Neuronal stem cell (in vitro differentiated cells): ENCODE results near the gene EEPD1.
A peak's percentile ranks its signal among the peaks of the same experiment; 100 is the strongest.

Source experiments
- DNase-seq: peaks from one replicate; pipeline ENCODE4 v3.0.0-alpha.2; 2013; ENCODE audit warnings: low spot score
- H2AFZ ChIP-seq: one replicate; pipeline ENCODE4 v1.6.1; 2013; ENCODE audit warnings: mild to moderate bottlenecking, low read length, inconsistent platforms
- H2AK5ac ChIP-seq: 2 replicates; pipeline ENCODE4 v1.6.1; 2013; ENCODE audit warnings: low read depth, mild to moderate bottlenecking, inconsistent platforms, low read length, moderate library complexity, mixed read lengths
- H2BK120ac ChIP-seq: 2 replicates; pipeline ENCODE4 v1.6.1; 2013; ENCODE audit warnings: low read depth, mild to moderate bottlenecking, inconsistent platforms, low read length, moderate library complexity, mixed read lengths
- H2BK12ac ChIP-seq: one replicate; pipeline ENCODE4 v1.6.1; 2013; ENCODE audit warnings: low read length, inconsistent platforms
- H2BK15ac ChIP-seq: 2 replicates; pipeline ENCODE4 v1.6.1; 2013; ENCODE audit warnings: mild to moderate bottlenecking, low read length, inconsistent platforms, mixed read lengths
- H2BK5ac ChIP-seq: one replicate; pipeline ENCODE4 v1.6.1; 2013; ENCODE audit warnings: inconsistent platforms, mild to moderate bottlenecking, low read length, moderate library complexity
- H3K14ac ChIP-seq: one replicate; pipeline ENCODE4 v1.6.1; 2013; ENCODE audit warnings: low read length, inconsistent platforms
- H3K18ac ChIP-seq: 2 replicates; pipeline ENCODE4 v1.6.1; 2013; ENCODE audit warnings: low read length, inconsistent platforms
- H3K23ac ChIP-seq: 2 replicates; pipeline ENCODE4 v1.6.1; 2013; ENCODE audit warnings: low read depth, mild to moderate bottlenecking, mixed read lengths, low read length, inconsistent platforms; ENCODE audit not compliant: poor library complexity
- H3K27ac ChIP-seq: replicated peaks from 3 replicates; pipeline ENCODE4 v1.5.1; 2013; ENCODE audit warnings: low read length, inconsistent platforms
- H3K27me3 ChIP-seq, 3 experiments: 2 replicates each; pipeline ENCODE4 v1.6.1; 2013; ENCODE audit warnings: low read length in 3 of 3, mild to moderate bottlenecking in 2 of 3, inconsistent platforms in 1 of 3, low read depth in 1 of 3, mixed read lengths in 1 of 3, moderate library complexity in 1 of 3; ENCODE audit not compliant: control insufficient read depth in 3 of 3, insufficient read depth in 3 of 3
- H3K36me3 ChIP-seq, 2 donors: replicated peaks in 1 of 2; 2 replicates each; pipeline ENCODE4 v1.6.1; 2013; ENCODE audit warnings: low read length in 2 of 2; ENCODE audit not compliant: control insufficient read depth in 2 of 2, insufficient read depth in 2 of 2
- H3K4ac ChIP-seq: 2 replicates; pipeline ENCODE4 v1.6.1; 2013; ENCODE audit warnings: inconsistent platforms, mild to moderate bottlenecking, low read length, moderate library complexity
- H3K4me1 ChIP-seq, 2 donors: 1 replicate in 1 of 2; 2 replicates in 1 of 2; pipeline ENCODE4 v1.6.1; 2013; ENCODE audit warnings: low read length in 2 of 2, low read depth in 1 of 2; ENCODE audit not compliant: control insufficient read depth in 2 of 2, insufficient read depth in 1 of 2
- H3K4me2 ChIP-seq: one replicate; pipeline ENCODE4 v1.6.1; 2013; ENCODE audit warnings: mild to moderate bottlenecking, low read length, inconsistent platforms; ENCODE audit not compliant: insufficient read depth, poor library complexity, severe bottlenecking
- H3K4me3 ChIP-seq, 2 donors: 2 replicates each; pipeline ENCODE4 v1.5.1; 2013; ENCODE audit warnings: low read length in 2 of 2, mild to moderate bottlenecking in 2 of 2, inconsistent platforms in 1 of 2, moderate library complexity in 1 of 2
- H3K79me1 ChIP-seq: one replicate; pipeline ENCODE4 v1.6.1; 2013; ENCODE audit warnings: low read depth, mild to moderate bottlenecking, inconsistent platforms, low read length, moderate library complexity
- H3K9ac ChIP-seq: one replicate; pipeline ENCODE4 v1.6.1; 2013; ENCODE audit warnings: mild to moderate bottlenecking, low read depth, low read length, inconsistent platforms; ENCODE audit not compliant: poor library complexity
- H3K9me3 ChIP-seq, 2 donors: replicated peaks in 1 of 2; 2 replicates each; pipeline versions ENCODE3 to v1.6.1; 2013; ENCODE audit warnings: low read length in 2 of 2, mild to moderate bottlenecking in 2 of 2, inconsistent platforms in 1 of 2, low read depth in 1 of 2, mixed read lengths in 1 of 2, moderate library complexity in 1 of 2; ENCODE audit not compliant: control insufficient read depth in 2 of 2, insufficient read depth in 1 of 2
- H4K8ac ChIP-seq: one replicate; pipeline ENCODE4 v1.6.1; 2013; ENCODE audit warnings: low read depth, mild to moderate bottlenecking, inconsistent platforms, low read length, moderate library complexity
- H4K91ac ChIP-seq: one replicate; pipeline ENCODE4 v1.6.1; 2013; ENCODE audit warnings: low read length, low read depth, mild to moderate bottlenecking, inconsistent platforms; ENCODE audit not compliant: poor library complexity
- WGBS, 2 donors: extraction: QIAGEN DNeasy Blood & Tissue Kit; methylation state at CpG; one replicate each; pipeline ENCODE4 v1.1.7; 2013; ENCODE audit warnings: missing lambda C conversion rate in 2 of 2, mixed read lengths in 1 of 2; ENCODE audit not compliant: insufficient read length in 2 of 2, insufficient replicate concordance in 1 of 2; ENCODE audit errors: extremely low coverage in 2 of 2; 5-methylcytosine and 5-hydroxymethylcytosine counted together

The EEPD1 gene

GRCh38 chr7:36266190-36266589 is 113.1 kb downstream of the EEPD1 start:
- WGBS, 2 donors = no CpG with 5 or more reads among the region's 5 CpGs
- H4K91ac ChIP-seq = no peak overlapping the region
- H2BK5ac ChIP-seq = no peak overlapping the region
- H3K27me3 ChIP-seq = no peaks in the 10 kb centered on the region
- H2BK15ac ChIP-seq = no peak overlapping the region
- H3K27ac ChIP-seq = no peak overlapping the region
- H3K23ac ChIP-seq = no peak overlapping the region
- no peak overlapping the region for H2BK120ac ChIP-seq
- H3K18ac ChIP-seq = no peak overlapping the region
- H3K9ac ChIP-seq = no peak overlapping the region
- H2BK12ac ChIP-seq = no peak overlapping the region
- no peak overlapping the region for H3K4ac ChIP-seq
- H2AFZ ChIP-seq = no peak overlapping the region
- H3K4me1 ChIP-seq = peaks cover 0 to 1% of the 10 kb centered on the region in 2 donors
- H2AK5ac ChIP-seq = no peak overlapping the region
- H3K9me3 ChIP-seq = no peaks in the 10 kb centered on the region
- H3K4me3 ChIP-seq = no peak overlapping the region
- H4K8ac ChIP-seq = no peak overlapping the region
- DNase-seq = no peak
- H3K79me1 ChIP-seq = no peaks in the 10 kb centered on the region
- H3K36me3 ChIP-seq = no peaks in the 10 kb centered on the region
- no peak overlapping the region for H3K14ac ChIP-seq
- H3K4me2 ChIP-seq = no peak overlapping the region

DNA sequence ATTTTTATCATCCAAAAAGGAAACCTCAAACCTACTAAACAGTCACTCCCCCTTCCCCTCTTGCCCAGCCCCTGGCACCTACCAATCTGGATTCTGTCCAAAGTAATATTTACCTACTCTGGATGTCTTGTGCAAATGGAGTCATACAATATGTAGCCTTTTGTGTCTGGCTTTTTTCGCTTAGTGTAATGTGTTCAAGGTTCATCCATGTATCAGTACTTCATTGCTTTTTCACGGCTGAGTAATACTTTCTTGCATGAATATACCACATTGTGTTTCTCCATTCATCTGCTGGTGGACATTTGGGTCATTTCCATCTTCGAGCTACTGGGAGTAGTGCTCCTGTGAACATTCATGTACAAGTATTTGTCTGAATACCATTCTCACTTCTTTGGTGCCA is 113.6 kb downstream of the EEPD1 start:
- Histone ChIP-seq H3K27ac (no peak overlapping the region), H3K18ac (no peak overlapping the region), H2BK120ac (no peak overlapping the region), H3K36me3 (no peaks in the 10 kb centered on the region), H4K8ac (no peak overlapping the region), H4K91ac (no peak overlapping the region), H3K79me1 (no peaks in the 10 kb centered on the region), H2AK5ac (no peak overlapping the region), H2AFZ (no peak overlapping the region), H3K14ac (peak overlapping the region; percentile 17), H3K9me3 (no peaks in the 10 kb centered on the region), H2BK12ac (no peak overlapping the region), H3K4me1 (peaks cover 0 to 1% of the 10 kb centered on the region in 2 donors), H3K4me2 (no peak overlapping the region), H2BK5ac (no peak overlapping the region), H3K9ac (no peak overlapping the region), H3K27me3 (no peaks in the 10 kb centered on the region), H3K23ac (no peak overlapping the region), H2BK15ac (no peak overlapping the region), H3K4me3 (no peak overlapping the region), H3K4ac (no peak overlapping the region)
- no CpG with 5 or more reads among the region's 3 CpGs for WGBS, 2 donors
- no peak for DNase-seq

DNA sequence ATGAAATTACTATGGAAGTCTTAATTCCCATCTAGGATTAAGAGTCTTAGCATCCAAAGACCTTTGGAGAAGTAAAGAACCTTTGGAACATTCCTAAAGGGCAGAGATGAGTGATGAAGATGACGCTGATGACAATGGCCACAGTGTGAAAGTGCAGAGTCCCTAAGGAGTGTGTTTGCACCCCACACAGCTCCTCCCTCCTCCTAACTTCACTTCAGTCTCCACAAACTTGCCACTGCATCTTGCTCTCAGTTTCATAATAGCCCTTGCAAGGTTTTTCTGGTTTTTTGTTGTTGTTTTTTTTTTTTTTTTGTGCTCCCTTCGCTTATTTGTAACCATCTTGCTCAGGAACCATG is 119.1 kb downstream of the EEPD1 start:
- Histone ChIP-seq H3K27ac (no peak overlapping the region), H3K4me2 (no peak overlapping the region), H3K36me3 (no peaks in the 10 kb centered on the region), H2BK120ac (no peak overlapping the region), H3K79me1 (no peaks in the 10 kb centered on the region), H2AK5ac (no peak overlapping the region), H3K4ac (no peak overlapping the region), H3K27me3 (no peaks in the 10 kb centered on the region), H4K91ac (no peak overlapping the region), H3K14ac (no peak overlapping the region), H3K9ac (no peak overlapping the region), H2BK12ac (no peak overlapping the region), H3K18ac (no peak overlapping the region), H3K9me3 (no peaks in the 10 kb centered on the region), H3K4me1 (peaks cover 6 to 9% of the 10 kb centered on the region in 2 donors), H2AFZ (no peak overlapping the region), H3K4me3 (no peak overlapping the region), H2BK15ac (no peak overlapping the region), H4K8ac (no peak overlapping the region), H2BK5ac (no peak overlapping the region), H3K23ac (no peak overlapping the region)
- no CpG with 5 or more reads among the region's 2 CpGs for WGBS, 2 donors
- DNase-seq = no peak

GRCh38 chr7:36272567-36273269 is 119.7 kb downstream of the EEPD1 start:
- WGBS, 2 donors = no CpG with 5 or more reads among the region's 15 CpGs
- H3K4me1 ChIP-seq = peaks cover 7 to 9% of the 10 kb centered on the region in 2 donors
- DNase-seq = no peak

More at GRCh38 chr7:36272567-36273269, 119.7 kb downstream of the EEPD1 start:
- H3K14ac ChIP-seq = no peak overlapping the region
- H3K4me3 ChIP-seq = no peak overlapping the region
- no peak overlapping the region for H2BK5ac ChIP-seq
- H3K27me3 ChIP-seq = no peaks in the 10 kb centered on the region
- H3K79me1 ChIP-seq = no peaks in the 10 kb centered on the region
- no peak overlapping the region for H4K8ac ChIP-seq
- no peak overlapping the region for H3K23ac ChIP-seq
- H3K36me3 ChIP-seq = no peaks in the 10 kb centered on the region
- H2BK12ac ChIP-seq = no peak overlapping the region
- H3K18ac ChIP-seq = peak overlapping the region; percentile 5
- no peak overlapping the region for H3K4ac ChIP-seq
- no peak overlapping the region for H3K4me2 ChIP-seq
- no peak overlapping the region for H2AFZ ChIP-seq
- H4K91ac ChIP-seq = no peak overlapping the region
- no peak overlapping the region for H3K27ac ChIP-seq
- no peaks in the 10 kb centered on the region for H3K9me3 ChIP-seq
- peak overlapping the region; percentile 41 for H2AK5ac ChIP-seq
- H2BK15ac ChIP-seq = no peak overlapping the region
- H2BK120ac ChIP-seq = no peak overlapping the region
- peak overlapping the region; percentile 22 for H3K9ac ChIP-seq
